Measurements from ENCODE around the gene HOXB4. TPM values are rescaled to one million over a fixed set of nuclear protein-coding genes. Genes with fewer than 3 reads are reported as not detected.

The HOXB4 gene
- total RNA-seq, 1 experiment from 2014 or later = 27.9 TPM

DNA sequence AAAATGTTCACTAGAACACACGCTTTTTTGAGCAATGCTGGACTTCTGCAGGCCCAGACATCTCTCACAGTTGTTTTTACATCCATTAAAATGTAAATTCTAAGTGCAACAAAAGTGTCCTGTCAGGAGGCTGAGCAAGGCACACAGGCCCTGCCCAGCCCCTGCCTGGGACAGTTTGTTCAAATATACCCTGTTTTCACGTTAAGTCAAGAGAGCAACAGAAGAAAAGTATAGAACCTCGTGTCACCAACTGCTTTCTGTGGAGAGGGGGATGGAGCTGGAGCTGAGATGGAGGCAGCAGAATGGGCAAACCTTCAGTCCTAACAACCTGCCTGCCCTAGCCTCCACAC, 28.9 kb downstream of the HOXB4 start:
- H3K9me3 ChIP-seq (ENCODE audit: control insufficient read depth, insufficient read depth, low read depth, low read length) = no peaks in the 10 kb centered on the region
- intact Hi-C loops (cut with micrococcal nuclease; ENCODE audit: unreplicated experiment) (no loop called here), in situ Hi-C loops (cut with HindIII; ENCODE audit: low pct_unique_long_range_greater_than_20kb, low sequenced_read_pairs) (no loop called here)
- ChIA-PET CTCF (interaction anchor here (1.3 kb wide), 1 partner anchor 69 kb away, joined by 10 read pairs; no protein-coding TSS in a partner anchor), POLR2A (interaction anchor here (0.5 to 0.9 kb wide), 2 partner anchors 44 to 284 kb away, joined by 3 to 4 read pairs; no protein-coding TSS in a partner anchor)
- H3K27me3 ChIP-seq (ENCODE audit: control insufficient read depth, insufficient read depth, low read length) = no peaks in the 10 kb centered on the region
- H3K4me1 ChIP-seq (ENCODE audit: control insufficient read depth, insufficient read depth, low read length) = peaks cover 86% of the 10 kb centered on the region
- TF ChIP-seq SIN3A (IDR thresholded peaks at IDR 0.05; ENCODE audit: borderline replicate concordance, insufficient read depth, low read depth, low read length) (no peak), POLR2AphosphoS5 (IDR thresholded peaks at IDR 0.05; ENCODE audit: low read depth, low read length) (no peak; the same call in none of the 2 replicates), TCF7L2 (IDR thresholded peaks at IDR 0.05; ENCODE audit: low read depth, low read length) (no peak)
- TF ChIP-seq, protein P1, sequence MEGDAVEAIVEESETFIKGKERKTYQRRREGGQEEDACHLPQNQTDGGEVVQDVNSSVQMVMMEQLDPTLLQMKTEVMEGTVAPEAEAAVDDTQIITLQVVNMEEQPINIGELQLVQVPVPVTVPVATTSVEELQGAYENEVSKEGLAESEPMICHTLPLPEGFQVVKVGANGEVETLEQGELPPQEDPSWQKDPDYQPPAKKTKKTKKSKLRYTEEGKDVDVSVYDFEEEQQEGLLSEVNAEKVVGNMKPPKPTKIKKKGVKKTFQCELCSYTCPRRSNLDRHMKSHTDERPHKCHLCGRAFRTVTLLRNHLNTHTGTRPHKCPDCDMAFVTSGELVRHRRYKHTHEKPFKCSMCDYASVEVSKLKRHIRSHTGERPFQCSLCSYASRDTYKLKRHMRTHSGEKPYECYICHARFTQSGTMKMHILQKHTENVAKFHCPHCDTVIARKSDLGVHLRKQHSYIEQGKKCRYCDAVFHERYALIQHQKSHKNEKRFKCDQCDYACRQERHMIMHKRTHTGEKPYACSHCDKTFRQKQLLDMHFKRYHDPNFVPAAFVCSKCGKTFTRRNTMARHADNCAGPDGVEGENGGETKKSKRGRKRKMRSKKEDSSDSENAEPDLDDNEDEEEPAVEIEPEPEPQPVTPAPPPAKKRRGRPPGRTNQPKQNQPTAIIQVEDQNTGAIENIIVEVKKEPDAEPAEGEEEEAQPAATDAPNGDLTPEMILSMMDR (IDR thresholded peaks at IDR 0.05) = no peak
- TF ChIP-seq, protein P2, sequence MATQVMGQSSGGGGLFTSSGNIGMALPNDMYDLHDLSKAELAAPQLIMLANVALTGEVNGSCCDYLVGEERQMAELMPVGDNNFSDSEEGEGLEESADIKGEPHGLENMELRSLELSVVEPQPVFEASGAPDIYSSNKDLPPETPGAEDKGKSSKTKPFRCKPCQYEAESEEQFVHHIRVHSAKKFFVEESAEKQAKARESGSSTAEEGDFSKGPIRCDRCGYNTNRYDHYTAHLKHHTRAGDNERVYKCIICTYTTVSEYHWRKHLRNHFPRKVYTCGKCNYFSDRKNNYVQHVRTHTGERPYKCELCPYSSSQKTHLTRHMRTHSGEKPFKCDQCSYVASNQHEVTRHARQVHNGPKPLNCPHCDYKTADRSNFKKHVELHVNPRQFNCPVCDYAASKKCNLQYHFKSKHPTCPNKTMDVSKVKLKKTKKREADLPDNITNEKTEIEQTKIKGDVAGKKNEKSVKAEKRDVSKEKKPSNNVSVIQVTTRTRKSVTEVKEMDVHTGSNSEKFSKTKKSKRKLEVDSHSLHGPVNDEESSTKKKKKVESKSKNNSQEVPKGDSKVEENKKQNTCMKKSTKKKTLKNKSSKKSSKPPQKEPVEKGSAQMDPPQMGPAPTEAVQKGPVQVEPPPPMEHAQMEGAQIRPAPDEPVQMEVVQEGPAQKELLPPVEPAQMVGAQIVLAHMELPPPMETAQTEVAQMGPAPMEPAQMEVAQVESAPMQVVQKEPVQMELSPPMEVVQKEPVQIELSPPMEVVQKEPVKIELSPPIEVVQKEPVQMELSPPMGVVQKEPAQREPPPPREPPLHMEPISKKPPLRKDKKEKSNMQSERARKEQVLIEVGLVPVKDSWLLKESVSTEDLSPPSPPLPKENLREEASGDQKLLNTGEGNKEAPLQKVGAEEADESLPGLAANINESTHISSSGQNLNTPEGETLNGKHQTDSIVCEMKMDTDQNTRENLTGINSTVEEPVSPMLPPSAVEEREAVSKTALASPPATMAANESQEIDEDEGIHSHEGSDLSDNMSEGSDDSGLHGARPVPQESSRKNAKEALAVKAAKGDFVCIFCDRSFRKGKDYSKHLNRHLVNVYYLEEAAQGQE (IDR thresholded peaks at IDR 0.05; ENCODE audit: insufficient read depth in 1 of 2, low read depth in 2 of 2, low read length in 1 of 2) = no peak
- H3K4me3 ChIP-seq (ENCODE audit: low read depth in 2 of 2, low read length in 2 of 2) = no peak overlapping the region
- H3K27ac ChIP-seq (ENCODE audit: low read length) = peak overlapping the region; percentile 98
- TSS peak; percentile 21 for BruUV-seq (replicated peaks)
- H3K36me3 ChIP-seq (ENCODE audit: control insufficient read depth, insufficient read depth, low read length) = peaks cover 26% of the 10 kb centered on the region
- no peak for DNase-seq (ENCODE audit: low read depth, low spot score)
- ATAC-seq = no peak

DNA sequence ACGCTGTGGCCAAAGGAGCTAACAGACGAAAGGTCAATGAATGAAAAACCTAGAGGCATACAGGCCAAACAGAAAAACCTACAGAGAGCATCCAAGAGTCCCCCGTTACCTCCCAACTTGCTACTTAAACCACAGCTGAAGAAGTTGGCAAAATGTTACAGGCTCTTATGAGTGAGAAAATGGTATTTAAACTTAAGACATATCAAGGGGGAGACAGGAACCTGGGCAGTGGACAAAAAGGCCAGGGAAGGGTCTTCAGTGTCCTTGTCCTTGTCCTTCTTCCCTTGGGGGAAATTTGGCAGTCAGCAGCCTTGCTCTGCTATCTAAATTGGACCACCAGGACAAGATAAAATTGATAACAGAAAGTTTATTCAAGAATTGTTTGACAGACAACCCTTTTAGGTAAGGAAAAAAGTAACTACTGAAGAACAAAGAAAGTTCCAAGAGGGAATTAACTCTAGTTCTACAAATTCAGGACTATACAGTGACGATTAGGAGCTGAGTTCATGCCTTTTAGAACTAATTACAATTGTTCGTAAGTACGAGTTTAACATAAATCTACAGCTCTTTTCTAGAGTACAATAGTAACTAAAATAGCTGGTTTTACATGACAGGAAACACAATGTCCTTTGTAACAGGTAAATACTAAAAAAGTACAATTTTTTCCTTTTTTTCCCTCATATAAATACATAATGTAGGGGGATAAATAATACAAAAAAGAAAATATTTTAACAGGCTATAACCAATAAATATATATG, 29.4 kb downstream of the HOXB4 start:
- ATAC-seq (no peak), DNase-seq (ENCODE audit: low read depth, low spot score) (no peak)
- ChIA-PET POLR2A (interaction anchor here (0.9 kb wide), 1 partner anchor 44 kb away, joined by 4 read pairs; no protein-coding TSS in a partner anchor), CTCF (interaction anchor here (0.6 to 1.3 kb wide), 3 partner anchors 11 to 69 kb away, joined by 3 to 10 read pairs (median 3); no protein-coding TSS in a partner anchor)
- TF ChIP-seq POLR2AphosphoS5 (IDR thresholded peaks at IDR 0.05; ENCODE audit: low read depth, low read length) (no peak; the same call in 1 of the 2 replicates), SIN3A (IDR thresholded peaks at IDR 0.05; ENCODE audit: borderline replicate concordance, insufficient read depth, low read depth, low read length) (no peak), TCF7L2 (IDR thresholded peaks at IDR 0.05; ENCODE audit: low read depth, low read length) (no peak)
- TF ChIP-seq, protein P1 (IDR thresholded peaks at IDR 0.05) = no peak
- TF ChIP-seq, protein P2 (IDR thresholded peaks at IDR 0.05; ENCODE audit: insufficient read depth in 1 of 2, low read depth in 2 of 2, low read length in 1 of 2) = no peak
- no TSS peak for BruUV-seq (replicated peaks)
- Histone ChIP-seq H3K27ac (ENCODE audit: low read length) (peak overlapping the region; percentile 98), H3K27me3 (ENCODE audit: control insufficient read depth, insufficient read depth, low read length) (no peaks in the 10 kb centered on the region), H3K4me1 (ENCODE audit: control insufficient read depth, insufficient read depth, low read length) (peaks cover 82% of the 10 kb centered on the region), H3K4me3 (ENCODE audit: low read depth in 2 of 2, low read length in 2 of 2) (peak overlapping the region in 1 of 2 experiments; percentile 43; a peak in 2 of 4 replicates), H3K9me3 (ENCODE audit: control insufficient read depth, insufficient read depth, low read depth, low read length) (no peaks in the 10 kb centered on the region), H3K36me3 (ENCODE audit: control insufficient read depth, insufficient read depth, low read length) (peaks cover 25% of the 10 kb centered on the region)
- in situ Hi-C loops (cut with HindIII; ENCODE audit: low pct_unique_long_range_greater_than_20kb, low sequenced_read_pairs) (no loop called here), intact Hi-C loops (cut with micrococcal nuclease; ENCODE audit: unreplicated experiment) (no loop called here)

All from Panc1 (cell line).